ENCODE results near the gene SIT1.
A peak's percentile ranks its signal among the peaks of the same experiment; 100 is the strongest.

The SIT1 gene

DNA sequence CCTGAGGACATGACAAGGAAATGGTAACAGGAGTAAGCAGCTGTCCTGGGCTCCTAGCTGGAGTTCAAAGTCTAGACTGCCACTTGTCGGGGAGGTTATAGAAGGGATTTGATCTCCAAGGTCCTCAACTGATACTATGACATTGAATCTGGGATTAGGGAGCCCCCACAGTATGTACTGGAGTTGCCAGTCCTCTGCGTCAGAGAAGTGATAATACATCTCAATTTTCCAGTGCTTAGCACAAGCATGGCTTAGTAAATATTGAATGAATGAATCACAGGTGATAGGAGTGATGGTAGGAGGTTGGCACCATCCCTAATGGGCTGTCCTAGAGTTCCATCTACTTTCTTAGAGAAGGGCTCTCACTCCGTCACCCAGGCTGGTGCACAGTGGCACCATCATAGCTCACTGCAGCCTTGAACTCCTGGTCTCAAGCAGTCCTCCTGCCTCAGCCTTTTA lies 45.2 kb upstream of the SIT1 start:
- TF ChIP-seq, protein P1, sequence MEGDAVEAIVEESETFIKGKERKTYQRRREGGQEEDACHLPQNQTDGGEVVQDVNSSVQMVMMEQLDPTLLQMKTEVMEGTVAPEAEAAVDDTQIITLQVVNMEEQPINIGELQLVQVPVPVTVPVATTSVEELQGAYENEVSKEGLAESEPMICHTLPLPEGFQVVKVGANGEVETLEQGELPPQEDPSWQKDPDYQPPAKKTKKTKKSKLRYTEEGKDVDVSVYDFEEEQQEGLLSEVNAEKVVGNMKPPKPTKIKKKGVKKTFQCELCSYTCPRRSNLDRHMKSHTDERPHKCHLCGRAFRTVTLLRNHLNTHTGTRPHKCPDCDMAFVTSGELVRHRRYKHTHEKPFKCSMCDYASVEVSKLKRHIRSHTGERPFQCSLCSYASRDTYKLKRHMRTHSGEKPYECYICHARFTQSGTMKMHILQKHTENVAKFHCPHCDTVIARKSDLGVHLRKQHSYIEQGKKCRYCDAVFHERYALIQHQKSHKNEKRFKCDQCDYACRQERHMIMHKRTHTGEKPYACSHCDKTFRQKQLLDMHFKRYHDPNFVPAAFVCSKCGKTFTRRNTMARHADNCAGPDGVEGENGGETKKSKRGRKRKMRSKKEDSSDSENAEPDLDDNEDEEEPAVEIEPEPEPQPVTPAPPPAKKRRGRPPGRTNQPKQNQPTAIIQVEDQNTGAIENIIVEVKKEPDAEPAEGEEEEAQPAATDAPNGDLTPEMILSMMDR (IDR thresholded peaks at IDR 0.05; ENCODE audit: low read depth, low read length), result no peak
- TF ChIP-seq, protein P2, sequence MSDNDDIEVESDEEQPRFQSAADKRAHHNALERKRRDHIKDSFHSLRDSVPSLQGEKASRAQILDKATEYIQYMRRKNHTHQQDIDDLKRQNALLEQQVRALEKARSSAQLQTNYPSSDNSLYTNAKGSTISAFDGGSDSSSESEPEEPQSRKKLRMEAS (IDR thresholded peaks at IDR 0.05; ENCODE audit: low read depth, low read length), result no peak
- TF ChIP-seq MYC (IDR thresholded peaks at IDR 0.05; ENCODE audit: low read depth, low read length) (no peak), POLR2A (IDR thresholded peaks at IDR 0.05; ENCODE audit: extremely low read depth, insufficient read length) (no peak)

DNA sequence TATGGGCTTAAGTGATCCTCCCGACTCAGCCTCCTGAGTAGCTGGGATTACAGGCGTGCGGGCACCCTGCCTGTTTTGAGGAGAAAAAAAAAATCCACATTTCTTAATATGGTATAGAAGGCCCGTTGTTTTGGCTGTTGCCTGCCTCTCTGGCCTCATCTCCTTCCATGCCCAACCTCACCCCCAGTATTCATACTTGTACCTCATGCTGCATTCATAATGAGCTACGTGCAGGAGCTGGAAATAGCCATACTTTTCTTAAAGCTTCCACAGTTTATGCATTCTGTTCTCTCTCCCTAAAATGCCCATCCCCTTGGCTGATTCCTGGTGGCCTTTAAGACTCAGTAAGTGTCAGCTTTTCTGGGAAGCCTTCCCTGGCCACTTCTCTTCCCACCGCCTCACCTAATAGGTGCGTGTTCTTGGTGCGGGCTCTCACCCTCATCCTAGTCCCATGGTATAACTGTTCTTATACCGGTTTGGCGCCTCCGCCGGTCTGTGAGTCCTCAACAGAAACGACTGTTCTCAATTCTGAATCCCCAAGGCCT lies 41.1 kb upstream of the SIT1 start:
- TF ChIP-seq, protein P1 (IDR thresholded peaks at IDR 0.05; ENCODE audit: low read depth, low read length), result no peak
- TF ChIP-seq MYC (IDR thresholded peaks at IDR 0.05; ENCODE audit: low read depth, low read length) (no peak), POLR2A (IDR thresholded peaks at IDR 0.05; ENCODE audit: extremely low read depth, insufficient read length) (no peak)
- TF ChIP-seq, protein P2 (IDR thresholded peaks at IDR 0.05; ENCODE audit: low read depth, low read length), result no peak
- H3K4me3 ChIP-seq (ENCODE audit: low read depth, low read length), result no peak overlapping the region
- no peak for DNase-seq (ENCODE audit: low read depth)

More for the DNA sequence above, 45.2 kb upstream of the SIT1 start:
- no peak overlapping the region for H3K4me3 ChIP-seq (ENCODE audit: low read depth, low read length)
- no peak for DNase-seq (ENCODE audit: low read depth)

DNA sequence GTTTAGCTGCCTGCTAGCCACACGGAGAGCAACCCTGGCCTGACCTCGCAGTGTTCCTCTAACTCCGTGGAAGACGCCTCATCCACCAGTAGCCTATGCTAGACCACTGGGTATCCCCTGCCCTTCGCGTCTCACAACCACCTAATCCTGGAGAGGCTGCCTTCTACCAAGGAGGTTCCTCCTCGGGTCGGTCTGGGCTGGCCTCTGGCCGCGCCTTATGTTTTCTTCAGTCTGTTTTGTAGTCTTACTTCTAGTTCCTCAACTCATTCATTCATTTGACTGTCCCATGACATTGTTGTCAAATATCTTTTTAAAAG lies 40.6 kb upstream of the SIT1 start:
- H3K4me3 ChIP-seq (ENCODE audit: low read depth, low read length), result peak overlapping the region; percentile 49
- no peak for TF ChIP-seq POLR2A (IDR thresholded peaks at IDR 0.05; ENCODE audit: extremely low read depth, insufficient read length)
- TF ChIP-seq MYC (IDR thresholded peaks at IDR 0.05; ENCODE audit: low read depth, low read length), result no peak
- TF ChIP-seq, protein P1 (IDR thresholded peaks at IDR 0.05; ENCODE audit: low read depth, low read length), result no peak
- TF ChIP-seq, protein P2 (IDR thresholded peaks at IDR 0.05; ENCODE audit: low read depth, low read length), result no peak
- no peak for DNase-seq (ENCODE audit: low read depth)

DNA sequence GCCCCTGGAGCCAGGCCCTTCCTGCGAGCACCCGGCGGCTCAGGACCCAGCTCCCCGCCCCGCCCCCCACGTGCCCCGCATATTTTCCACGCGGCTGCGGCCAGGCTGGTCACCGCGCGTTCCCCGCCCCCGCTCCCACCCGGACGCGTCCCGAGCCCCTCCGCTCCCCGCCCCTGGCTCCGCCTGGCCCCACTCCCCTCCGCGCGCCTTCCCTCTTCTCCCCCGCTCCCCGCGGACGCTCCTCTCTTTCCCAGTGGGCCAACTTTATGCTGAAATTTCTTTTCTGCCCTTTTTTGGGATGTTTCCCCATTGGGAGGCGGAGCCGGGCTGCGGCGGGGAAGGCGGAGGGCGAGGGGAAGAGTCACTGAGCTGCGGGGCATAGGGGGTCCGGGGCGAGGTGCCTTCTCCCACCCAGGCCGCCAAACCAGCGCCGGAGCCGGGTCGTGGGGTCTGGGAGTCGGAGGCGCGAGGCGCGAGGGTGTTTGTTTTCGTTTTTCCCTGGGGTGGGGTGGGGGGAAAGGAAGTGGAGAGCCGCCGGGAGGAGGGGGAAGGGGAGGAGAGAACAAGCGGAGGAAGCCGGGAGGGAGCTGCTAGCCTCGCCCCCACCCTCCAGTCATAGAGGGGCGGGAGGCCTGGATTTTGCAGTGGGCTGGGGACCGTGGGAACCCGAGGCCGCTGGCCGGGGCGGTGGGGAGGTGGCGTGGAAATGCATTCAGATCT lies 40.0 kb upstream of the SIT1 start:
- H3K4me3 ChIP-seq (ENCODE audit: low read depth, low read length), result peak overlapping the region; percentile 49
- peak; percentile 64 for DNase-seq (ENCODE audit: low read depth)
- TF ChIP-seq MYC (IDR thresholded peaks at IDR 0.05; ENCODE audit: low read depth, low read length) (no peak), POLR2A (IDR thresholded peaks at IDR 0.05; ENCODE audit: extremely low read depth, insufficient read length) (no peak)
- TF ChIP-seq, protein P1 (IDR thresholded peaks at IDR 0.05; ENCODE audit: low read depth, low read length), result no peak
- TF ChIP-seq, protein P2 (IDR thresholded peaks at IDR 0.05; ENCODE audit: low read depth, low read length), result no peak

DNA sequence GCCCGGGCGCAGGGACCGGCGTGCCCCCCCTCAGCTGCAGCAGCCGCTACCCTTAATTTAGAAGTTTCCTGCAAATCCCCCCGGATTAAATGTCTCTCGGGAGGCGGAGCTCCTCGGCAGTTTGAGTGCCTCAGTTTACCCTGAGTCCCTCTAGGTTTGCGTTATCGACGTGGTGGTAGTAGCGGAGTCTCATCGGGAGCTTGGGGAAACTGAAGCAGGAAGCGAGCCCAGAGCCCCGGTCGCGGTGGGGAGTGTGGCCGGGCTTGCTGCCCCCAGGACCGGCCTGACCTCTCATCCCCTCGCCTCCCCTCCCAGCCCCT lies 39.5 kb upstream of the SIT1 start:
- peak overlapping the region; percentile 44 for H3K4me3 ChIP-seq (ENCODE audit: low read depth, low read length)
- DNase-seq (ENCODE audit: low read depth), result peak; percentile 25
- TF ChIP-seq, protein P2 (IDR thresholded peaks at IDR 0.05; ENCODE audit: low read depth, low read length), result no peak
- TF ChIP-seq POLR2A (IDR thresholded peaks at IDR 0.05; ENCODE audit: extremely low read depth, insufficient read length) (no peak), MYC (IDR thresholded peaks at IDR 0.05; ENCODE audit: low read depth, low read length) (no peak)
- TF ChIP-seq, protein P1 (IDR thresholded peaks at IDR 0.05; ENCODE audit: low read depth, low read length), result no peak

All from NB4 (cell line).